Osteocyte (in vitro differentiated cells): ENCODE results near the gene TUT7. TPM values are rescaled to one million over a fixed set of nuclear protein-coding genes. Genes with fewer than 3 reads are reported as not detected.
"Not testable (repeated sequence)": the region's sequence is repeated elsewhere in the genome, so short reads cannot be mapped to it uniquely, and the experiment has no call there.

Experiments used
- DNase-seq: peaks from one replicate; pipeline ENCODE4 v3.0.0; 2021; ENCODE audit warnings: mixed read lengths; ENCODE audit not compliant: unreplicated experiment; ENCODE audit errors: extremely low spot score
- H3K27ac Mint-ChIP-seq: one replicate; pipeline ENCODE4 v1.8.0; 2021; ENCODE audit warnings: mild to moderate bottlenecking, mixed read lengths; ENCODE audit not compliant: unreplicated experiment
- H3K27me3 Mint-ChIP-seq: one replicate; pipeline ENCODE4 v1.8.0; 2021; ENCODE audit warnings: mixed read lengths; ENCODE audit not compliant: unreplicated experiment
- H3K36me3 Mint-ChIP-seq: one replicate; pipeline ENCODE4 v1.8.0; 2021; ENCODE audit warnings: mixed read lengths; ENCODE audit not compliant: unreplicated experiment
- H3K4me1 Mint-ChIP-seq: one replicate; pipeline ENCODE4 v1.8.0; 2021; ENCODE audit warnings: mixed read lengths; ENCODE audit not compliant: unreplicated experiment
- H3K4me3 Mint-ChIP-seq: one replicate; pipeline ENCODE4 v1.8.0; 2021; ENCODE audit warnings: mild to moderate bottlenecking, moderate library complexity, mixed read lengths; ENCODE audit not compliant: unreplicated experiment
- H3K9me3 Mint-ChIP-seq: one replicate; pipeline ENCODE4 v1.8.0; 2021; ENCODE audit warnings: mixed read lengths; ENCODE audit not compliant: unreplicated experiment
- long read RNA-seq: library from polyadenylated mRNA; unstranded; transcript quantifications from one replicate; pipeline ENCODE4 v2.0.0, GENCODE V29; 2021
- total RNA-seq: library from RNA; stranded (reverse); gene quantifications from 2 replicates; pipeline ENCODE4 v1.2.1, GENCODE V29; 2021
- TF ChIP-seq, protein P1 (sequence below): fragments of 200-600 bp; sonication (generic); IDR thresholded peaks from 2 replicates; pipeline ENCODE4 v1.5.0; 2021; ENCODE audit warnings: antibody characterized with exemption, mild to moderate bottlenecking, moderate library complexity

TUT7 gene, protein sequence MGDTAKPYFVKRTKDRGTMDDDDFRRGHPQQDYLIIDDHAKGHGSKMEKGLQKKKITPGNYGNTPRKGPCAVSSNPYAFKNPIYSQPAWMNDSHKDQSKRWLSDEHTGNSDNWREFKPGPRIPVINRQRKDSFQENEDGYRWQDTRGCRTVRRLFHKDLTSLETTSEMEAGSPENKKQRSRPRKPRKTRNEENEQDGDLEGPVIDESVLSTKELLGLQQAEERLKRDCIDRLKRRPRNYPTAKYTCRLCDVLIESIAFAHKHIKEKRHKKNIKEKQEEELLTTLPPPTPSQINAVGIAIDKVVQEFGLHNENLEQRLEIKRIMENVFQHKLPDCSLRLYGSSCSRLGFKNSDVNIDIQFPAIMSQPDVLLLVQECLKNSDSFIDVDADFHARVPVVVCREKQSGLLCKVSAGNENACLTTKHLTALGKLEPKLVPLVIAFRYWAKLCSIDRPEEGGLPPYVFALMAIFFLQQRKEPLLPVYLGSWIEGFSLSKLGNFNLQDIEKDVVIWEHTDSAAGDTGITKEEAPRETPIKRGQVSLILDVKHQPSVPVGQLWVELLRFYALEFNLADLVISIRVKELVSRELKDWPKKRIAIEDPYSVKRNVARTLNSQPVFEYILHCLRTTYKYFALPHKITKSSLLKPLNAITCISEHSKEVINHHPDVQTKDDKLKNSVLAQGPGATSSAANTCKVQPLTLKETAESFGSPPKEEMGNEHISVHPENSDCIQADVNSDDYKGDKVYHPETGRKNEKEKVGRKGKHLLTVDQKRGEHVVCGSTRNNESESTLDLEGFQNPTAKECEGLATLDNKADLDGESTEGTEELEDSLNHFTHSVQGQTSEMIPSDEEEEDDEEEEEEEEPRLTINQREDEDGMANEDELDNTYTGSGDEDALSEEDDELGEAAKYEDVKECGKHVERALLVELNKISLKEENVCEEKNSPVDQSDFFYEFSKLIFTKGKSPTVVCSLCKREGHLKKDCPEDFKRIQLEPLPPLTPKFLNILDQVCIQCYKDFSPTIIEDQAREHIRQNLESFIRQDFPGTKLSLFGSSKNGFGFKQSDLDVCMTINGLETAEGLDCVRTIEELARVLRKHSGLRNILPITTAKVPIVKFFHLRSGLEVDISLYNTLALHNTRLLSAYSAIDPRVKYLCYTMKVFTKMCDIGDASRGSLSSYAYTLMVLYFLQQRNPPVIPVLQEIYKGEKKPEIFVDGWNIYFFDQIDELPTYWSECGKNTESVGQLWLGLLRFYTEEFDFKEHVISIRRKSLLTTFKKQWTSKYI (N-terminal part only)
- total RNA-seq = 24.8 and 30.2 TPM in 2 replicates
- long read RNA-seq, full-length matches to known transcripts = 2 of 141 reads
- long read RNA-seq, partial matches to known transcripts = 113 of 141 reads
- long read RNA-seq, other reads (novel, unspliced or antisense) = 26 of 141 reads

DNA sequence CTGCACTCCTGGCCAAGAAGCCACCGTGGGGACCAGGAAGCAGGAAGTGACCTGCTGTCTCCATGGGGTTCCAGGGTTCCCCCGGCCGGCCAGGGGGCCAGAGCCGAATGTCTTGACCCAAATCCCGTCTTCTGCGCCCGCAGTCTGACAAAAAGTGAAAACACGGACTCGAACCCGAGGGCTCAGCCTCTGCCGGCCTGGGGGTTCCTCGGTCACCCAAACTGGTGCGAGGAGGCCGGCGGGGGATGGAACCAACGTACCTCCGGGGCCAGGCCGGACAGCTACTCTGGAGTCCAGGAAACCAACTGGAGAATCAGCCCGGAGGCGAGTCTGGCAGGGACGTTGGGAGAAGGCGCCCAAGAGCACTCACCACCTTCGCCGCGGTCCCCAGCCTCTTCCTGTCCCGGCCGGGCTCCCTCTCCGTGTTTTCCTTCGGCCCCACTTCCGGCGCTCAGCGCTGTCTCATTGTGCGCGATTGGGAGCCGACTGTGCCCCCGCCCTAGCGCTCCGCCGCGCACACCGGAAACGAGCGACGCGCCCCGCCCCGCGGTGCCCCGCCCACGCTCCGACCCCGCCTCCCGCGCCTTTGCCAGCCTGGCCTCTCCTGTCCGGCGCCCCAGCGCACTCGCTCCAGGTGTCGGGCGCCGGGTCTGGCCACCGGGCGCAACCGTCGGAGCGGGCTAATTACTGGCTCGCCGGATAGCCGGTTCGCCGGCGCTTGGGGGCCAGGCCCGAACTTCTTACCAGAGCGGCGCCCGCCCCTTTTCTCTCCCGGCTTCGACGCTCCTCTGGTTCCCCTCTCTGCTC, at the start of gene TUT7:
TUT7 (minus strand) TSS at position 400 of the 807 bp plus-strand sequence. CDS start 1,211 bp downstream, outside the sequence.
- peak within 1 kb of the TSS; percentile 98 for H3K27ac Mint-ChIP-seq
- peaks cover 7% of the 10 kb centered on the region for H3K36me3 Mint-ChIP-seq
- DNase-seq = peak; percentile 99
- H3K4me1 Mint-ChIP-seq = peaks cover 34% of the 10 kb centered on the region
- TF ChIP-seq, protein P1, sequence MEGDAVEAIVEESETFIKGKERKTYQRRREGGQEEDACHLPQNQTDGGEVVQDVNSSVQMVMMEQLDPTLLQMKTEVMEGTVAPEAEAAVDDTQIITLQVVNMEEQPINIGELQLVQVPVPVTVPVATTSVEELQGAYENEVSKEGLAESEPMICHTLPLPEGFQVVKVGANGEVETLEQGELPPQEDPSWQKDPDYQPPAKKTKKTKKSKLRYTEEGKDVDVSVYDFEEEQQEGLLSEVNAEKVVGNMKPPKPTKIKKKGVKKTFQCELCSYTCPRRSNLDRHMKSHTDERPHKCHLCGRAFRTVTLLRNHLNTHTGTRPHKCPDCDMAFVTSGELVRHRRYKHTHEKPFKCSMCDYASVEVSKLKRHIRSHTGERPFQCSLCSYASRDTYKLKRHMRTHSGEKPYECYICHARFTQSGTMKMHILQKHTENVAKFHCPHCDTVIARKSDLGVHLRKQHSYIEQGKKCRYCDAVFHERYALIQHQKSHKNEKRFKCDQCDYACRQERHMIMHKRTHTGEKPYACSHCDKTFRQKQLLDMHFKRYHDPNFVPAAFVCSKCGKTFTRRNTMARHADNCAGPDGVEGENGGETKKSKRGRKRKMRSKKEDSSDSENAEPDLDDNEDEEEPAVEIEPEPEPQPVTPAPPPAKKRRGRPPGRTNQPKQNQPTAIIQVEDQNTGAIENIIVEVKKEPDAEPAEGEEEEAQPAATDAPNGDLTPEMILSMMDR = no peak
- H3K27me3 Mint-ChIP-seq = no peaks in the 10 kb centered on the region
- no peaks in the 10 kb centered on the region for H3K9me3 Mint-ChIP-seq
- peak within 1 kb of the TSS; percentile 92 for H3K4me3 Mint-ChIP-seq

DNA sequence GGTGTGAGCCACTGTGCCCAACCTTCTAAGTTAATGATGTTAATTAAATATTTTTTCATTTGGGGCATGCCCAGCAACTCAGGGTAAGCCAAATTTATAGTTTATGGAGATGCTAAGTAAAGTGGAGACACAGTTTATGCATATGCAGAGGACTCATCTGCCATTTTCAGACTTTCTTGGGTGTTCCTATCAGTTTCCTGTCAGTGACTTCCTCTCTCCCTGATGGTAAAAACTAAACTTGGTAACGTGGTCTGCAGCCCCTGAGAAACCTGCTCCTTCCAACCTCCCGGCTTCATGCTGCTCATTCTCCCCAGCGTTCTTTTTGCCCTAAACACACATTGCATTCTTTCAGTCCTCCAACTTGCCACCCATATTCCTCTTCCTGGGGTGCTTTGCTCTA, 48.4 kb upstream of the TUT7 start:
- H3K27me3 Mint-ChIP-seq = peaks cover 5% of the 10 kb centered on the region
- DNase-seq = no peak
- peaks cover 25% of the 10 kb centered on the region for H3K4me1 Mint-ChIP-seq
- H3K36me3 Mint-ChIP-seq = no peaks in the 10 kb centered on the region
- H3K4me3 Mint-ChIP-seq = no peak overlapping the region
- no peaks in the 10 kb centered on the region for H3K9me3 Mint-ChIP-seq
- H3K27ac Mint-ChIP-seq = no peak overlapping the region
- TF ChIP-seq, protein P1 = no peak

DNA sequence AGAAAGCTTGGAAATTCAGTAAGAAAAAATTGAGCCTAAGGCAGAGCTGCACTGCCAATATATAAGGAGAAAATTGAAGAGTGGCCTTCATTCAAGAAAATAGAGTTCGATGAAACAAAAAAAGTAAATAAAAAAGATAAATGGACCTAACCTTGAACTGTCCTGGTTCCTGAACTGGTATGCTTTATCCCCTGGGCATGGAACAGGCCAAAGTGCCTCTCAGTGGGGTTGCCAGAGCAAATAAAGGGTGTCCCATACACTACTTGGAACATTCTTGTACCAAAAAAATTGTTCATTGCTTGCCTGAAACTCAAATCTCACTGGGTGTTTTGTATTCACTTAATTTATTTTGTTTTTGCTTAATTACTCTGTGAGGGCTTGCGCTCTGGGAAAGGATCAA, 42.2 kb upstream of the TUT7 start:
- Mint-ChIP-seq H3K36me3 (peaks cover 1% of the 10 kb centered on the region), H3K9me3 (peaks cover 5% of the 10 kb centered on the region), H3K4me1 (peaks cover 2% of the 10 kb centered on the region), H3K4me3 (no peak overlapping the region), H3K27ac (no peak overlapping the region), H3K27me3 (peaks cover 34% of the 10 kb centered on the region)
- DNase-seq = no peak
- TF ChIP-seq, protein P1 = no peak

DNA sequence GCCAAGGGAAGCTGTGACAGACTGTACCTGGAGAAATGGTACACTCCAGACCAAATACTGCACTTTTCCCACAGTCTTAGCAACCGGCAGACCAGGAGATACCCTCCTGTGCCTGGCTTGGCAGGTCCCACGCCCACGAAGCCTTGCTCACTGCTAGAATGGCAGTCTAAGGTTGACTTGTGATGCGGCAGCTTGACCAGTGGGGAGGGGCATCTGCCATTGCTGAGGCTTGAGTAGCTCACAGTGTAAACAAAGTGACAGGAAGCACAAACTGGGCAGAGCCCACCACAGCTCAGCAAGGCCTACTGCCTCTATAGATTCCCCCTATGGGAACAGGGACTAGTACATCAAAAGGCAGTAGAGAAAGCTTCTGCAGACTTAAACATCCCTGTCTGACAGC, 36.0 kb upstream of the TUT7 start:
- H3K4me1 Mint-ChIP-seq, DNase-seq, H3K36me3 Mint-ChIP-seq, H3K27ac Mint-ChIP-seq, H3K4me3 Mint-ChIP-seq, H3K9me3 Mint-ChIP-seq: not testable (repeated sequence)
- peaks cover 68% of the 10 kb centered on the region for H3K27me3 Mint-ChIP-seq
